CD4-positive, alpha-beta T cell treated with Interleukin-6 at 100 ng/mL for 8 hours (primary cell): Measurements from ENCODE around the gene CCDC32.
"Not testable (repeated sequence)": the region's sequence is repeated elsewhere in the genome, so short reads cannot be mapped to it uniquely, and the experiment has no call there.

Experiments
- DNase-seq: peaks from one replicate; pipeline ENCODE4 v3.0.0-alpha.2; 2020; ENCODE audit warnings: mixed read lengths, low spot score

The CCDC32 gene

DNA sequence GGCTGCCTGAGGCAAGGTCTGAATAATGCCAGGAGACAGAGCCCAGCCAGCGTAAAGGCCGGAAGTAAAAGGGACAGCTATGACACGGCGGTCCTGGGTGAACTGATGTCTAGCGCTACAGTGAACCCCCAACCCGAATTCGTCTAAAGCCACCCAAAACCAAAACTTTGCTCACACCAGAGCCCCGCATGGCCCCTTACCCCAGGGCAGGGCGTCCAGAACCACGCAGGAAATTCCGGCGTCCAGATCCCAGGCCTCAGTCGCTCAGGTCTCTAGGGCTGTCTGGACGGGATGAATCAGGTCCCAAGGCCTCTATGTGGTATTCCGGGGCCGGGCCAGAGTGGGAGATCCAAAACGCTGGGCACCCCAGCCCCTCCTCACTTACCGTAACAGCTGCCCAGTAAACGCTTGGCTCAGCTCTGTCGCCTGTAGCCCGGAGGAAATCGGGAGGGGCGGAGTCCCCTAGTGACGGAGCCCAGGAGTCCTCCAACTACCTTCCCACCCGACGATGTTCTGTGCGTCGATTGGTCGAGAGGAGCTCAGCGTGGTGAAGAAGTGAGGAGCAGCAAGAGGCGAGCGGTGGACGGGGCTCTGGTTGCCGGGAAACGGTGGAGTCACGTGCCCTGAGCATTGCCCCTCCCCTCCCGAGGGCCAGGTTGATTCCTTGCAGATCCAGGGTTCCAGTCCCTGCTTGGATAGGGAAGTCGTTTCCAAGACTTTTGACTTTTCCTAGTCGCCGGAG is at the start of gene CCDC32:
CCDC32 (minus strand) TSS at position 452 of the 742 bp plus-strand sequence. CDS start 2,027 bp downstream, outside the sequence.
- peak; percentile 95 for DNase-seq

GRCh38 chr15:40613080-40613479 is 48.2 kb upstream of the CCDC32 start:
- no peak for DNase-seq

DNA sequence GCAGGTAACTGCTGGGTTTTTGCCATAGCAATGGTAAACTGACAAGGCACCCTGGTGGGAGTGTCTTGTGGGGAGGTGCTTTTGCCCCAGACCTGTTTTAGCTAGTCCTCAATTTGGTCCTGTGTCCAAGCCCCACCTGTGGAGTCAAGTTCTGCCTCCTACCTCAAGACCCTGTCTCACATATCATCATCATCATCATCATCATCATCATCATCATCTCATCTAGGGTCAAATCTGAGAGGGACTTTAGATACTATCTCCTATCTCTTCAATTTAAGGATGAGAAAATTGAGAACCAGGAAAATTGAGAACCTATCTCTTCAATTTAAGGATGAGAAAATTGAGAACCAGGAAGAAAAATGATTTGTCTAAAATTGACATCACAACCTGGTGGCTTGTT is 39.1 kb upstream of the CCDC32 start:
- DNase-seq: no peak

DNA sequence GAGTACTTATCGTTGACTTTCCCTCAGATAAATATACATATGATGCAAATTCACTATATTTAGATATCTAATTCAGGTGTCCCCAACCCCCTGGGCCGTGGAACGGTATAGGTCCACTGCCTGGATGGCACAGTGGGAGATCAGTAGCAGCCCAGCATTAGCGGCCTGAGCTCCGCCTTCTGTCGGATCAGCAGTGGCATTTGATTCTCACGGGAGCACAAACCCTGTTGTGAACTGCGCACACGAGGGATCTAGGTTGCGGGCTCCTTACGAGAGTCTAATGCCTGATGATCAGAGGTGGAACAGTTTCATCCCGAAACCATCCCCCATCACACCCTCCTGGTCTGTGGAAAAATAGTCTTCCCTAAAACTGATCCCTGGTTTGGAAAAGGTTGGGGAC is 36.1 kb upstream of the CCDC32 start:
- no peak for DNase-seq

GRCh38 chr15:40598672-40599071 is 33.8 kb upstream of the CCDC32 start:
- no peak for DNase-seq

- DNase-seq: no peak
Observed at GRCh38 chr15:40598126-40598525, 33.3 kb upstream of the CCDC32 start.

DNA sequence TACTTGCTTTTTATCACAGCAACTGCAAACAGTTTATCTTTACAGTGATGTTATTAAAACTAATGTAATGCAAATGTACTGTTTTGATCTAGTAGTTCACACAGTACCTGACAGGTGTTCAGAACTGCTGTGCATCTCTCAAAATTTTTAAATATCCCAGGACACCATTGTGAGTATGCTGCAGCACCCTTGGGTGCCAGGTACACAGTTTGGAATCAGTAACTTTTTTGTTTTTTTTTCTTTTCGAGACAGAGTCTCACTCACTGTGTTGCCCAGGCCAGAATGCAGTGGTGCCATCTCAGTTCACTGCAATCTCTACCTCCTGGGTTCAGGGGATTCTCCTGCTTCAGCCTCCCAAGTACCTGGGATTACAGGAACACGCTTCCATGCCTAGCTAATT is 32.2 kb upstream of the CCDC32 start:
- DNase-seq: no peak

DNA sequence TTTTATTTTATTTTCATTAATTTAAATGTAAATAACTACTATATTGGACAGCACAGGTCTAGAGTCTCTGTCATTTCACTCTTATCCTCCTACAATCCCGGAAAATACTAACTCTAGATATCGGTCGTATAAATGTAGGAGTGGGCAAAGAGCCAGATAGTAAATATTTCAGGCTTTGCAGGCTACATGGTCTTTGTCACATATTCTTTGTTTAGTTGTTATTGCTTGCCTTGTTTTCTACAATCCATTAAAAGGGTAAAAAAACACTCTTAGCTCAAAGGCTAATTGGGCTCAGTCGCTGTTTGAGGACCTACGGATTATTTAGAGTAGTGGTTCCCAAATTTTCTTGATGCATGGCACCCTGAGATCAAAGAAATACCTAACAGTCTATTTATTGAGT is 30.9 kb upstream of the CCDC32 start:
- no peak for DNase-seq

GRCh38 chr15:40595219-40595618 is 30.4 kb upstream of the CCDC32 start:
- no peak for DNase-seq

DNA sequence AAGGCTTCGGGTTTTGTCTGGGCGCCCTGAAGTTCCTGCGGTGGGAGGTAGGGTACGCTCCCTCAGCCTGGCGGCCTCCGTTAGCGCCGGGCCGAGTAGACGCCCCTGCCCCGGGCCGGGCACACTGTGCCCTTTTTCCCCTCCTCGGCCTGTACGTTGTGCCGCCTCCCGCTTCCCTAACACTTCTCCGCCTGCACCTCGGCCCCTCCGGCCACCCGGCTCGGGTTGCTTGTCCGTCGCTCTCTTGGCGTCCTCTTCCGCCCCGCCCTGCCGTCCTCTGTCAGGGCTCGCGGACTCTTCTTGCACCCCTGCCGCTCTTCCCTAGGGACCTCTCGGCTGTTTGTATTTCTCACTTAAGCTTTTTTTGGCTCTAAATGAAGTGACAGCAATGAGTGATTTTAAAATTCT is 29.6 kb upstream of the CCDC32 start:
- no peak for DNase-seq

DNA sequence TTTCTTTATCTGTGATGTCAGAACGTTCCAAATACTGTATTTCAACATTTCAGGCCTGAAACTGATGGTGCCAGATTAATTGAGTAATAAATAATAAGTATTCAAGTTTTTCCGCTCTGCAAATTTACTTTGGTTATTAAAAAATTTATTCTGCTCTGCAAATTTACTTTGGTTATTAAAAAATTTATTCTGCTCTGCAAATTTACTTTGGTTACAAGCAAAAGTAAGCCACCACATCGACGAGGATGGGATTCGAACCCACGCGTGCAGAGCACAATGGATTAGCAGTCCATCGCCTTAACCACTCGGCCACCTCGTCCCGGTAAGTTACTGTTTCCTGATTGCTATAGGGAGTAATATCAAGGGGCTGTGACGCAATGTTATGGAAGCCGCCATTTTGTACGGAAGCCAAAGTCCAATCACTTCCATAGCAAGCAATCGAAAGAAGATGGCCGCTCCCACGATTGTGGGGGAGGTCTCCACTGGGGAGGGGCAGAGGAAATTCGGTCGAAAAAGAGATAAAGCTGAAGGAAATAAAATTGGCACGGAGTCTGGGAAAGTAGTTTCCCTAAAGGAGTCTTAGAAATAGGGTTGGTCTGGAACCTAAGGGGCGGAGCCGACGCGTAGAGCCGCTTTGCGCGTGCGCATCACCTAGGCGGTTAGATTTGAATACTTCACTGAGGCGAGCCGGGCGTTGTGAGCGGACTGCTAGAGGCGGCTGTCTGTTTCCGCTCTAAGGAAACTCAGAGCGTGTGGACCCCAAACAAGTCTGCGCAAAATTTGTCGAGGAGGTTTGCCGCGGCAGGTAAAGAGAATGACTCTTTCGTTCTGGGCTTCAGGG is 29.0 kb upstream of the CCDC32 start, which contains the start of gene KNL1:
KNL1 (plus strand) TSS at position 662 of the 841 bp plus-strand sequence. CDS start 8,683 bp downstream, outside the sequence.
- peak; percentile 90 for DNase-seq

DNA sequence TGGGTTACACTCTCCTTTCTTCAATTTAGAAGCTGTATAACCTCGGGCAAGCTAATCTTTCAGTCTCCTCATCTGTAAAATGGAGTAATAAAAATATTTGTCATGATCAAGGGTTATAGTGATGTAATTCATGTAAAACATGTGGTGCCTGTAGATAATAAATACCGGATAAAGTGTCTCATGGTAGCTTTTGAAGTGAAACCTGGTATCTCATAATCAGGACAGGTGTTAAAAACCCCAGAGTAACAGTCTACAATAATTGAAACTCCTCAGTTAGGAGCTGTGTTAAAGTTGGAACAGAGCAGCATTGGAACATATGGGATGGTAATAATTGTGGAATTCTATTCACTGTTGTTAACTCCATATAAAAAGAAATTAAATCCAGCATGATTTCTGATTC is 28.3 kb upstream of the CCDC32 start:
- DNase-seq: peak; percentile 21

- DNase-seq: no peak
Observed at GRCh38 chr15:40591389-40591788, 26.5 kb upstream of the CCDC32 start.

DNA sequence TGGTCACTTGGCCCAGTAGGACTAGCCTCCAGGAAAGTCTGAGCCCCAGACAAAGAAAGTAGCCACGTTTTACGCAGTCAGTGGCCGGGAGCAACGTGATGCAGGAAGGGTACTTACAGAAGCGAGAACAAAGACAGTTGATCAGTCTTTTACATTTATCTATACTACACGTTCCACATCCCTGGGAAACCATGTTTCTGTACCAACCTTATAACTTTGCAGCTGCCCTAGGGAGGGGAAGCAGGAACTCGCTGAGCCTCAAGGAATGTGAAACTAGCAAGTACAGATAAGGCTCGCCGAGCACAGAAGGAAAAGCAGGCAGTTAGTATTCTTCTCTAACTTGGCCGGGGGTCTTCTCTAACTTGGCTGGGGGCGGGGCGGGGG is 25.8 kb upstream of the CCDC32 start:
- no peak for DNase-seq

GRCh38 chr15:40584191-40584590 is 19.3 kb upstream of the CCDC32 start:
- no peak for DNase-seq

- no peak for DNase-seq
Observed at GRCh38 chr15:40582726-40583246, 17.9 kb upstream of the CCDC32 start.

DNA sequence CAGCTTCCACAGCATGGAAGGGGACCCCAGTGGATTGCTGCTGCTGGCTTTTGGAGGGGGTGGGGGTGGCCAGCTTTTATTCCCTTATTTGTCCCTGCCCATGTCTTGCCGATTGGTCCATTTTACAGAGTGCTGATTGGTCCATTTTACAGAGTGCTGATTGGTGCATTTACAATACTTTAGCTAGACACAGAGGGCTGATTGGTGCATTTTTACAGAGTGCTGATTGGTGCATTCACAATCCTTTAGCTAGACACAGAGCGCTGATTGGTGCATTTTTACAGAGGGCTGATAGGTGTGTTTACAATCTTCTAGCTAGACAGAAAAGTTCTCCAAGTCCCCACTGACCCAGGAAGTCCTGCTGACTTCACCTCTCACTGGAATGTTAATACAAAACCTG is 17.0 kb upstream of the CCDC32 start:
- DNase-seq: not testable (repeated sequence)

DNA sequence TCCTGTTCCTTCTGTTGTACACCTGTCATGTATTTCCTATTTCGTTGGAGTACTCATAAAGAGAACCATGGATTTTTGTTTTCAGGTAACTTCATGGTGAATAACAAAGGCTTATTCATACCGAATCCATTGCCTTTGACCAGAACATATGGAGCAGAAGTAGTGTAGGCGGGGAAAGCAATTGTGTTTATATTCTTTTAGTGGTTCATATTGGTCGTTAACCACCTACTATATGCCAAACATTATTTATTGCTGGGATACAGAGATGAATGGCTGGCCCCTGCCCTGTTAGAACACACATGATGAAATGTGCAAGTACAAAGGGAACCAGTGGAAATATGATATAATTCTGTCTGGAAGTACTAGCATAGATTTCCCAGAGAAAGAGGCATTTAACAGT is 14.1 kb upstream of the CCDC32 start:
- DNase-seq: no peak

DNA sequence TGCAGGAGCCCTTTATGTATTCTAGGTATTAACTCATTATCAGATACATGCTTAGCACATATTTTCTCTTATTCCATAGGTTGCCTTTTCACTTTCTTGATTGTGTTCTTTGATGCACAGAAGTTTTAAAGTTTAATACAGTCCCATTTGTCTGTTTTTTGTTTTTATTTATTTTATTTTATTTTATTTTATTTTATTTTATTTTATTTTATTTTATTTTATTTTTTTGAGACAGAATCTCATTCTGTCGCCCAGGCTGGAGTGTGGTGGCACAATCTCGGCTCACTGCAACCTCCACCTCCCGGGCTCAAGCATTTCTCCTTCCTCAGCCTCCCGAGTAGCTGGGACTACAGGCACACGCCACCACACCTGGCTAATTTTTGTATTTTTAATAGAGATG is 12.1 kb upstream of the CCDC32 start:
- DNase-seq: not testable (repeated sequence)

DNA sequence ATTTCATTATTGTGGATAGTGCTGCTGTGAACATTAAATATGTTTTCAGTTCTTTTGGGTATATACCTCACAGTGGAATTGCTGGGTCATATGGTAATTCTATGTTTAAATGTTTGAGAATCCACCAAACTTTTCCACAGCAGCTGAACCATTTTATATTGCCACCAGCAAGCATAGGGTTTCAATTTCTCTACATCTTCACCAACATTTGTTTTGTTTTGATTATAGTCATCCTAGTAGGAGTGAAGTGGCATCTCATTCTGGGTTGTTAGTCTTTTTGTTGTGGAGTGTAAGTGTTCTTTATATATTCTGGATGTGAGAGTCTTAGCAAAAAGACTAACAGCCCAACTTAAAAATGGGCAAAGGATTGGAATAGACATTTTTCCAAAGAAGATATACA is 10.3 kb upstream of the CCDC32 start:
- DNase-seq: no peak

- peak; percentile 87 for DNase-seq
Observed at GRCh38 chr15:40569129-40569953, 4.5 kb upstream of the CCDC32 start, which contains the start of gene RPUSD2. TSS of gene RPUSD2 (plus strand) at chr15:40569299. CDS start at chr15:40569338, 39 bp downstream.

DNA sequence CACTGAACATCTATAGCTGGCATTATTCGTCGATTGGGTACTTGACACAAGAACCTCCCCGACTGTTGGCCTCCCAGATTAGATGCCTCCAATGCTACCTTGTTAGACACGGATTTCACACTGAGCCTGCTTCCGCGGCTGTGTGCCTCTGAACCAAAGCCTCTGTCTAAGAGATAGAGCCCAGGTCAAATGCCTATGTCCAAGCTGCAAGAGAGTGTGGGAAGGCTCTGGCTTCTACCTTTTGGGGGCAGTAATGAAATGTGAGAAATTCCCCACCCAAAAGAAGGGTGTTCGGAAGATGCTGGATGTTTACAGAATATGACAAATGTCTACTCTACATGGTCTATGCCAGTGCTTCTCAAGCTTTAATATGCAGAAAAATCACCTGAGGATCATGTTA is 2.3 kb upstream of the CCDC32 start:
- no peak for DNase-seq
